HEK293 (cell line): ENCODE data around the gene PARK7.

ENCODE experiments used
- CTCF ChIP-seq: fragments of 450-650 bp; formaldehyde crosslinking; IDR thresholded peaks from 2 replicates; pipeline ENCODE4 v1.5.1; 2016; ENCODE audit warnings: missing biosample characterization, missing genetic modification characterization
- MZF1 ChIP-seq: fragments of 450-650 bp; formaldehyde crosslinking; IDR thresholded peaks from 2 replicates; pipeline ENCODE4 v1.5.1; 2017; ENCODE audit warnings: missing biosample characterization, missing genetic modification characterization, borderline replicate concordance
- PATZ1 ChIP-seq: fragments of 450-650 bp; formaldehyde crosslinking; IDR thresholded peaks from 2 replicates; pipeline ENCODE4 v1.5.1; 2016; ENCODE audit warnings: missing biosample characterization, missing genetic modification characterization
- TSHZ1 ChIP-seq: fragments of 450-650 bp; formaldehyde crosslinking; IDR thresholded peaks from 2 replicates; pipeline ENCODE4 v1.5.1; 2016; ENCODE audit warnings: missing biosample characterization, missing genetic modification characterization, borderline replicate concordance
- YY1 ChIP-seq: fragments of 450-650 bp; formaldehyde crosslinking; IDR thresholded peaks from 2 replicates; pipeline ENCODE4 v1.5.1; 2018; ENCODE audit warnings: missing biosample characterization, missing genetic modification characterization
- ZNF121 ChIP-seq: fragments of 450-650 bp; formaldehyde crosslinking; IDR thresholded peaks from 2 replicates; pipeline ENCODE4 v1.5.1; 2016; ENCODE audit warnings: missing biosample characterization, missing genetic modification characterization
- ZNF324 ChIP-seq: fragments of 450-650 bp; formaldehyde crosslinking; IDR thresholded peaks from 2 replicates; pipeline ENCODE4 v1.5.1; 2016; ENCODE audit warnings: missing biosample characterization, missing genetic modification characterization
- ZNF544 ChIP-seq: fragments of 450-650 bp; formaldehyde crosslinking; IDR thresholded peaks from 2 replicates; pipeline ENCODE4 v1.5.0; 2017; ENCODE audit warnings: missing biosample characterization, missing genetic modification characterization
- ZNF626 ChIP-seq: fragments of 450-650 bp; sonication (Bioruptor Pico); formaldehyde crosslinking; IDR thresholded peaks from 2 replicates; pipeline ENCODE4 v1.5.1; 2018; ENCODE audit warnings: missing biosample characterization, missing genetic modification characterization, inconsistent platforms
- TF ChIP-seq, protein P1 (sequence below): fragments of 450-650 bp; IDR thresholded peaks from 2 replicates; pipeline ENCODE4 v1.5.1; 2018; ENCODE audit warnings: missing biosample characterization, mild to moderate bottlenecking, missing genetic modification characterization
- TF ChIP-seq, protein P2 (sequence below): fragments of 450-650 bp; formaldehyde crosslinking; IDR thresholded peaks from 2 replicates; pipeline ENCODE4 v1.5.1; 2016; ENCODE audit warnings: missing biosample characterization, missing genetic modification characterization
- TF ChIP-seq, protein P3 (sequence below): sonication (generic); formaldehyde crosslinking; IDR thresholded peaks from 2 replicates; pipeline ENCODE4 v1.8.1; 2022; ENCODE audit warnings: mild to moderate bottlenecking, moderate library complexity, missing genetic modification reagents

GRCh38 chr1:7972285-7972684 is 10.8 kb downstream of the PARK7 start:
- no peak for TF ChIP-seq ZNF324 (tag by site-specific recombination)
- no peak for TF ChIP-seq MZF1
- no peak for TF ChIP-seq TSHZ1 (tag by site-specific recombination)
- TF ChIP-seq, protein P1, sequence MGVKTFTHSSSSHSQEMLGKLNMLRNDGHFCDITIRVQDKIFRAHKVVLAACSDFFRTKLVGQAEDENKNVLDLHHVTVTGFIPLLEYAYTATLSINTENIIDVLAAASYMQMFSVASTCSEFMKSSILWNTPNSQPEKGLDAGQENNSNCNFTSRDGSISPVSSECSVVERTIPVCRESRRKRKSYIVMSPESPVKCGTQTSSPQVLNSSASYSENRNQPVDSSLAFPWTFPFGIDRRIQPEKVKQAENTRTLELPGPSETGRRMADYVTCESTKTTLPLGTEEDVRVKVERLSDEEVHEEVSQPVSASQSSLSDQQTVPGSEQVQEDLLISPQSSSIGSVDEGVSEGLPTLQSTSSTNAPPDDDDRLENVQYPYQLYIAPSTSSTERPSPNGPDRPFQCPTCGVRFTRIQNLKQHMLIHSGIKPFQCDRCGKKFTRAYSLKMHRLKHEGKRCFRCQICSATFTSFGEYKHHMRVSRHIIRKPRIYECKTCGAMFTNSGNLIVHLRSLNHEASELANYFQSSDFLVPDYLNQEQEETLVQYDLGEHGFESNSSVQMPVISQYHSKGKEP (tag by site-specific recombination) = no peak
- no peak for TF ChIP-seq YY1
- no peak for TF ChIP-seq CTCF (tag by site-specific recombination)
- TF ChIP-seq PATZ1 (tag by site-specific recombination) = no peak
- TF ChIP-seq, protein P2, sequence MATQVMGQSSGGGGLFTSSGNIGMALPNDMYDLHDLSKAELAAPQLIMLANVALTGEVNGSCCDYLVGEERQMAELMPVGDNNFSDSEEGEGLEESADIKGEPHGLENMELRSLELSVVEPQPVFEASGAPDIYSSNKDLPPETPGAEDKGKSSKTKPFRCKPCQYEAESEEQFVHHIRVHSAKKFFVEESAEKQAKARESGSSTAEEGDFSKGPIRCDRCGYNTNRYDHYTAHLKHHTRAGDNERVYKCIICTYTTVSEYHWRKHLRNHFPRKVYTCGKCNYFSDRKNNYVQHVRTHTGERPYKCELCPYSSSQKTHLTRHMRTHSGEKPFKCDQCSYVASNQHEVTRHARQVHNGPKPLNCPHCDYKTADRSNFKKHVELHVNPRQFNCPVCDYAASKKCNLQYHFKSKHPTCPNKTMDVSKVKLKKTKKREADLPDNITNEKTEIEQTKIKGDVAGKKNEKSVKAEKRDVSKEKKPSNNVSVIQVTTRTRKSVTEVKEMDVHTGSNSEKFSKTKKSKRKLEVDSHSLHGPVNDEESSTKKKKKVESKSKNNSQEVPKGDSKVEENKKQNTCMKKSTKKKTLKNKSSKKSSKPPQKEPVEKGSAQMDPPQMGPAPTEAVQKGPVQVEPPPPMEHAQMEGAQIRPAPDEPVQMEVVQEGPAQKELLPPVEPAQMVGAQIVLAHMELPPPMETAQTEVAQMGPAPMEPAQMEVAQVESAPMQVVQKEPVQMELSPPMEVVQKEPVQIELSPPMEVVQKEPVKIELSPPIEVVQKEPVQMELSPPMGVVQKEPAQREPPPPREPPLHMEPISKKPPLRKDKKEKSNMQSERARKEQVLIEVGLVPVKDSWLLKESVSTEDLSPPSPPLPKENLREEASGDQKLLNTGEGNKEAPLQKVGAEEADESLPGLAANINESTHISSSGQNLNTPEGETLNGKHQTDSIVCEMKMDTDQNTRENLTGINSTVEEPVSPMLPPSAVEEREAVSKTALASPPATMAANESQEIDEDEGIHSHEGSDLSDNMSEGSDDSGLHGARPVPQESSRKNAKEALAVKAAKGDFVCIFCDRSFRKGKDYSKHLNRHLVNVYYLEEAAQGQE = no peak
- TF ChIP-seq ZNF626 = no peak
- TF ChIP-seq ZNF544 = no peak
- TF ChIP-seq, protein P3, sequence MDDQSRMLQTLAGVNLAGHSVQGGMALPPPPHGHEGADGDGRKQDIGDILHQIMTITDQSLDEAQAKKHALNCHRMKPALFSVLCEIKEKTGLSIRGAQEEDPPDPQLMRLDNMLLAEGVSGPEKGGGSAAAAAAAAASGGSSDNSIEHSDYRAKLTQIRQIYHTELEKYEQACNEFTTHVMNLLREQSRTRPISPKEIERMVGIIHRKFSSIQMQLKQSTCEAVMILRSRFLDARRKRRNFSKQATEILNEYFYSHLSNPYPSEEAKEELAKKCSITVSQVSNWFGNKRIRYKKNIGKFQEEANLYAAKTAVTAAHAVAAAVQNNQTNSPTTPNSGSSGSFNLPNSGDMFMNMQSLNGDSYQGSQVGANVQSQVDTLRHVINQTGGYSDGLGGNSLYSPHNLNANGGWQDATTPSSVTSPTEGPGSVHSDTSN (CRISPR knock-in tag) = no peak
- no peak for TF ChIP-seq ZNF121 (tag by site-specific recombination)
